Keratinocyte (primary cell): Measurements from ENCODE around the gene LPIN1. TPM values are rescaled to one million over a fixed set of nuclear protein-coding genes. Genes with fewer than 3 reads are reported as not detected.

Experiments
- DNase-seq: peaks from one replicate; pipeline ENCODE4 v3.0.0-alpha.2; 2011; ENCODE audit warnings: low read depth, missing footprints, low spot score
- FAIRE-seq: peaks from 2 replicates; lab custom pipeline; 2011; peaks lifted over from hg19 to GRCh38; lab: Jason Lieb, UNC
- H2AFZ ChIP-seq: 2 replicates; pipeline ENCODE4 v1.6.0; 2012; ENCODE audit warnings: low read length, control low read depth, inconsistent platforms; ENCODE audit not compliant: control insufficient read depth
- H3K27ac ChIP-seq: 2 replicates; pipeline ENCODE4 v1.5.1; 2011; ENCODE audit warnings: low read length; ENCODE audit not compliant: control insufficient read depth, insufficient read depth
- H3K27me3 ChIP-seq: 3 replicates; pipeline ENCODE4 v1.6.0; 2011; ENCODE audit warnings: low read length; ENCODE audit not compliant: control insufficient read depth, insufficient read depth; ENCODE audit errors: extremely low read depth
- H3K36me3 ChIP-seq, 2 experiments: 2 replicates in 1 of 2; 3 replicates in 1 of 2; pipeline ENCODE4 v1.5.1; 2011; ENCODE audit warnings: low read length in 2 of 2, mild to moderate bottlenecking in 1 of 2; ENCODE audit not compliant: control insufficient read depth in 2 of 2, insufficient read depth in 2 of 2; ENCODE audit errors: extremely low read depth in 1 of 2
- H3K4me1 ChIP-seq: 3 replicates; pipeline ENCODE4 v1.5.1; 2011; ENCODE audit warnings: low read length; ENCODE audit not compliant: control insufficient read depth, insufficient read depth; ENCODE audit errors: extremely low read depth
- H3K4me2 ChIP-seq: 3 replicates; pipeline ENCODE4 v1.6.0; 2011; ENCODE audit warnings: low read depth, low read length; ENCODE audit not compliant: control insufficient read depth, insufficient read depth; ENCODE audit errors: extremely low read depth
- H3K4me3 ChIP-seq, 3 experiments: fragments of 200-600 bp in 1 of 3; sonication (generic) in 1 of 3; 2 replicates in 2 of 3; 3 replicates in 1 of 3; pipeline ENCODE4 v1.5.1; 2011 to 2016; ENCODE audit warnings: low read length in 3 of 3, mild to moderate bottlenecking in 3 of 3, control low read depth in 2 of 3, inconsistent platforms in 1 of 3, low read depth in 1 of 3, mixed read lengths in 1 of 3, mixed run types in 1 of 3, moderate library complexity in 1 of 3; ENCODE audit not compliant: control insufficient read depth in 2 of 3, insufficient read depth in 2 of 3; ENCODE audit errors: extremely low read depth in 1 of 3
- H3K79me2 ChIP-seq: 2 replicates; pipeline ENCODE4 v1.6.0; 2012; ENCODE audit warnings: low read length; ENCODE audit not compliant: control insufficient read depth, insufficient read depth
- H3K9ac ChIP-seq: 3 replicates; pipeline ENCODE4 v1.6.0; 2011; ENCODE audit warnings: low read length; ENCODE audit not compliant: control insufficient read depth, insufficient read depth; ENCODE audit errors: extremely low read depth
- H3K9me1 ChIP-seq: 3 replicates; pipeline ENCODE4 v1.6.0; 2011; ENCODE audit warnings: low read length; ENCODE audit not compliant: control insufficient read depth, insufficient read depth; ENCODE audit errors: extremely low read depth
- H3K9me3 ChIP-seq: 2 replicates; pipeline ENCODE4 v1.5.1; 2012; ENCODE audit warnings: low read depth, low read length; ENCODE audit not compliant: control insufficient read depth
- H4K20me1 ChIP-seq: 3 replicates; pipeline ENCODE4 v1.6.0; 2011; ENCODE audit warnings: low read length; ENCODE audit not compliant: control insufficient read depth, insufficient read depth; ENCODE audit errors: extremely low read depth
- CTCF ChIP-seq, 3 experiments: IDR thresholded peaks in 1 of 3; conservative IDR thresholded peaks in 1 of 3; optimal IDR thresholded peaks in 1 of 3; 2 replicates in 2 of 3; 3 replicates in 1 of 3; pipeline versions ENCODE3 to v1.5.1; 2011; ENCODE audit warnings: low read length in 3 of 3, mild to moderate bottlenecking in 3 of 3, moderate library complexity in 2 of 3, control low read depth in 1 of 3, inconsistent platforms in 1 of 3; ENCODE audit not compliant: insufficient read depth in 2 of 3; ENCODE audit errors: extremely low read depth in 1 of 3
- EZH2 ChIP-seq: IDR thresholded peaks from one replicate; pipeline ENCODE4 v1.6.1; 2012; ENCODE audit warnings: inconsistent platforms, mild to moderate bottlenecking, low read length, moderate library complexity
- dilution Hi-C: fragments of 300-500 bp; cut with MboI; formaldehyde crosslinking; loops from one replicate; pipeline ENCODE4 v1.7.0; 2020; ENCODE audit warnings: low sequenced_read_pairs; ENCODE audit not compliant: extremely low pct_ligation_motif_present
- polyA plus RNA-seq, 5 experiments: library from polyadenylated mRNA; depleted of rRNA in 3 of 5; stranded (reverse) in 3 of 5; stranded (forward) in 1 of 5; unstranded in 1 of 5; fragments of >200 nt; gene quantifications; 1 replicate in 1 of 5; 2 replicates in 3 of 5; 3 replicates in 1 of 5; pipeline versions ENCODE4 v1.2.1 to v1.2.3, GENCODE V29; 2011 to 2012; ENCODE audit warnings: missing spikeins in 2 of 5, low read depth in 1 of 5, low replicate concordance in 1 of 5

Gene LPIN1
- polyA plus RNA-seq, 1 donor (not counting 4 experiments of a cell fraction or from before 2014, with no cell fraction given), result 79.6 TPM

GRCh38 chr2:11788461-11789124 lies 42.2 kb downstream of the LPIN1 start:
- Histone ChIP-seq H3K4me3 (no peak overlapping the region), H3K79me2 (peaks cover 13% of the 10 kb centered on the region), H3K27ac (no peak overlapping the region), H2AFZ (no peak overlapping the region), H3K27me3 (no peaks in the 10 kb centered on the region), H3K9me3 (no peaks in the 10 kb centered on the region), H3K4me1 (no peaks in the 10 kb centered on the region), H3K9ac (no peak overlapping the region), H3K36me3 (peaks cover 55 to 57% of the 10 kb centered on the region in 2 experiments), H4K20me1 (peaks cover 7% of the 10 kb centered on the region), H3K4me2 (no peak overlapping the region), H3K9me1 (no peaks in the 10 kb centered on the region)
- no peak for TF ChIP-seq EZH2
- no peak for TF ChIP-seq CTCF (optimal IDR thresholded peaks at IDR 0.05 in 1 of 3, IDR thresholded peaks at IDR 0.05 in 1 of 3, conservative IDR thresholded peaks at IDR 0.05 in 1 of 3; ENCODE audit: extremely low read depth in 1 of 3, insufficient read depth in 2 of 3, low read length in 3 of 3)
- FAIRE-seq (no peak), DNase-seq (no peak)
- dilution Hi-C loops, result loop anchor here (25.0 kb wide), 1 partner anchor 101 kb away; no protein-coding TSS in a partner anchor

- no peak overlapping the region for H3K9ac ChIP-seq
Measured at GRCh38 chr2:11789243-11789642, 42.8 kb downstream of the LPIN1 start.

More at GRCh38 chr2:11789243-11789642, 42.8 kb downstream of the LPIN1 start:
- H3K4me3 ChIP-seq, result no peak overlapping the region
- H3K9me3 ChIP-seq, result no peaks in the 10 kb centered on the region
- H3K27me3 ChIP-seq, result no peaks in the 10 kb centered on the region
- no peak for FAIRE-seq
- H4K20me1 ChIP-seq, result peaks cover 7% of the 10 kb centered on the region
- no peak for TF ChIP-seq CTCF (optimal IDR thresholded peaks at IDR 0.05 in 1 of 3, IDR thresholded peaks at IDR 0.05 in 1 of 3, conservative IDR thresholded peaks at IDR 0.05 in 1 of 3; ENCODE audit: extremely low read depth in 1 of 3, insufficient read depth in 2 of 3, low read length in 3 of 3)
- no peak for TF ChIP-seq EZH2
- no peaks in the 10 kb centered on the region for H3K4me1 ChIP-seq
- DNase-seq, result no peak
- H3K36me3 ChIP-seq, result peaks cover 51 to 56% of the 10 kb centered on the region in 2 experiments
- H3K27ac ChIP-seq, result no peak overlapping the region
- H3K4me2 ChIP-seq, result no peak overlapping the region
- H2AFZ ChIP-seq, result no peak overlapping the region
- H3K9me1 ChIP-seq, result no peaks in the 10 kb centered on the region
- peaks cover 13% of the 10 kb centered on the region for H3K79me2 ChIP-seq
- dilution Hi-C loops, result loop anchor here (25.0 kb wide), 1 partner anchor 102 kb away; no protein-coding TSS in a partner anchor
